K562 (cell line): ENCODE results near the gene IL4R. TPM values are rescaled to one million over a fixed set of nuclear protein-coding genes. Genes with fewer than 3 reads are reported as not detected.
A peak's percentile ranks its signal among the peaks of the same experiment; 100 is the strongest.

Experiments used
- ATAC-seq: fragments of 200-7000 bp; cut with Tn5 transposase; 3 replicates; pipeline ENCODE4 v1.9.1; 2020; ENCODE audit warnings: moderate library complexity
- BruUV-seq: library from RNA; stranded (reverse); fragments of 400-500 nt; replicated peaks from 2 replicates; lab custom pipeline; 2021; lab: Mats Ljungman, UMichigan
- CTCF ChIA-PET: fragments of 300-600 bp; formaldehyde crosslinking; extraction: SDS; loops from one replicate; lab custom pipeline; 2021; ENCODE audit warnings: low intra/inter-chr PET ratio; lab: Yijun Ruan, JAX
- POLR2A ChIA-PET: fragments of 300-600, 350-650 bp; sonication (Branson Sonifier 250); formaldehyde crosslinking; extraction: SDS; loops from one replicate; lab custom pipeline; 2021; ENCODE audit warnings: antibody characterized with exemption, inconsistent platforms; lab: Yijun Ruan, JAX
- DNase-seq, 4 experiments: peaks; one replicate each; pipeline versions ENCODE4 v3.0.0 to v3.0.0-alpha.2; 2011 to 2018; ENCODE audit warnings: low spot score in 3 of 4, mixed read lengths in 3 of 4; ENCODE audit errors: extremely low read depth in 1 of 4
- FAIRE-seq: peaks from 2 replicates; lab custom pipeline; 2011; peaks lifted over from hg19 to GRCh38; lab: Jason Lieb, UNC
- H2AFZ ChIP-seq: 2 replicates; pipeline ENCODE4 v1.6.0; 2011; ENCODE audit warnings: low read depth, low read length, control low read depth, inconsistent platforms
- H3K27ac ChIP-seq: fragments of 200-600 bp; 3 replicates; pipeline ENCODE4 v1.8.0; 2011; ENCODE audit warnings: low read depth, mild to moderate bottlenecking, control low read depth, inconsistent platforms, low read length, moderate library complexity, mixed read lengths; ENCODE audit errors: extremely low read depth
- H3K27me3 ChIP-seq, 2 experiments: fragments of 300-600 bp in 1 of 2; 2 replicates in 1 of 2; 3 replicates in 1 of 2; pipeline versions ENCODE4 v1.6.0 to v1.8.0; 2011; ENCODE audit warnings: inconsistent platforms in 2 of 2, low read length in 2 of 2, mild to moderate bottlenecking in 1 of 2, mixed read lengths in 1 of 2, moderate library complexity in 1 of 2; ENCODE audit not compliant: control insufficient read depth in 2 of 2, insufficient read depth in 2 of 2
- H3K36me3 ChIP-seq: fragments of 300-600 bp; 3 replicates; pipeline ENCODE4 v1.8.0; 2011; ENCODE audit warnings: mild to moderate bottlenecking, low read length, inconsistent platforms; ENCODE audit not compliant: control insufficient read depth, insufficient read depth
- H3K4me1 ChIP-seq, 2 experiments: fragments of 200-600 bp in 1 of 2; replicated peaks in 1 of 2; 2 replicates in 1 of 2; 3 replicates in 1 of 2; pipeline versions ENCODE4 v1.5.1 to v1.8.0; 2011; ENCODE audit warnings: inconsistent platforms in 2 of 2, low read length in 2 of 2, mild to moderate bottlenecking in 1 of 2, mixed read lengths in 1 of 2, moderate library complexity in 1 of 2; ENCODE audit not compliant: control insufficient read depth in 2 of 2, insufficient read depth in 2 of 2
- H3K4me2 ChIP-seq: 2 replicates; pipeline ENCODE4 v1.6.1; 2011; ENCODE audit warnings: low read length, control low read depth, inconsistent platforms, mixed read lengths; ENCODE audit not compliant: insufficient read depth
- H3K4me3 ChIP-seq: fragments of 200-600 bp; sonication (generic), shearing (Covaris generic); 2 replicates; pipeline ENCODE4 v1.5.1; 2016; ENCODE audit warnings: control low read depth, inconsistent platforms
- H3K79me2 ChIP-seq: fragments of 200-600 bp; 3 replicates; pipeline ENCODE4 v1.8.0; 2011; ENCODE audit warnings: low read length, inconsistent platforms; ENCODE audit not compliant: control insufficient read depth, insufficient read depth
- H3K9ac ChIP-seq, 2 experiments: 2 replicates each; pipeline versions ENCODE4 v1.6.0 to v1.6.1; 2011; ENCODE audit warnings: low read depth in 2 of 2, low read length in 2 of 2, control low read depth in 1 of 2, inconsistent platforms in 1 of 2, mild to moderate bottlenecking in 1 of 2, mixed read lengths in 1 of 2; ENCODE audit not compliant: insufficient read depth in 1 of 2
- H3K9me1 ChIP-seq: one replicate; pipeline ENCODE4 v1.6.0; 2011; ENCODE audit warnings: inconsistent platforms, mild to moderate bottlenecking, low read length, moderate library complexity; ENCODE audit not compliant: control insufficient read depth, insufficient read depth
- H3K9me3 ChIP-seq: replicated peaks from 2 replicates; pipeline ENCODE4 v1.5.1; 2011; ENCODE audit warnings: low read depth, low read length, inconsistent platforms; ENCODE audit not compliant: control insufficient read depth, insufficient read depth
- H4K20me1 ChIP-seq: replicated peaks from 2 replicates; pipeline ENCODE4 v1.6.1; 2011; ENCODE audit warnings: low read length, inconsistent platforms, mixed read lengths; ENCODE audit not compliant: control insufficient read depth, insufficient read depth
- ADNP ChIP-seq: fragments of 200-800 bp; sonication (Bioruptor generic); IDR thresholded peaks from 2 replicates; pipeline ENCODE4 v1.6.1; 2016; ENCODE audit warnings: missing genetic modification characterization, missing compliant biosample characterization
- BCLAF1 ChIP-seq, 2 experiments: fragments of 450-650 bp in 1 of 2; IDR thresholded peaks; 2 replicates each; pipeline ENCODE4 v1.6.1; 2011 to 2017; ENCODE audit warnings: low read depth in 2 of 2, antibody characterized with exemption in 1 of 2, borderline replicate concordance in 1 of 2, low read length in 1 of 2, mild to moderate bottlenecking in 1 of 2, mixed read lengths in 1 of 2; ENCODE audit not compliant: control insufficient read depth in 1 of 2
- BCOR ChIP-seq: fragments of 450-650 bp; IDR thresholded peaks from 2 replicates; pipeline ENCODE4 v1.6.1; 2016
- HDAC2 ChIP-seq: fragments of 450-650 bp; IDR thresholded peaks from 2 replicates; pipeline ENCODE4 v1.6.1; 2016; ENCODE audit warnings: mild to moderate bottlenecking
- KDM1A ChIP-seq, 2 experiments: fragments of 450-650 bp; IDR thresholded peaks; 2 replicates each; pipeline ENCODE4 v1.6.1; 2016; ENCODE audit warnings: mild to moderate bottlenecking in 2 of 2
- MAZ ChIP-seq, 2 experiments: fragments of 450-650 bp in 1 of 2; sonication (generic) in 1 of 2; formaldehyde crosslinking; IDR thresholded peaks in 1 of 2; conservative IDR thresholded peaks in 1 of 2; 2 replicates each; pipeline versions ENCODE4 v1.4.0 to v1.5.0; 2020; ENCODE audit warnings: mild to moderate bottlenecking in 1 of 2, missing genetic modification reagents in 1 of 2
- PHF20 ChIP-seq: fragments of 450-650 bp; IDR thresholded peaks from 2 replicates; pipeline ENCODE4 v1.6.1; 2018; ENCODE audit not compliant: partially characterized antibody
- PRMT5 ChIP-seq: sonication (generic); formaldehyde crosslinking; IDR thresholded peaks from 2 replicates; pipeline ENCODE4 v1.5.0; 2020; ENCODE audit warnings: missing genetic modification reagents
- PTBP1 ChIP-seq: fragments of 200-400 bp; formaldehyde crosslinking; IDR thresholded peaks from 2 replicates; pipeline ENCODE4 v1.6.1; 2017; ENCODE audit warnings: low read depth, low read length
- RCOR1 ChIP-seq, 2 experiments: IDR thresholded peaks; 2 replicates each; pipeline ENCODE4 v1.6.1; 2012; ENCODE audit warnings: low read depth in 2 of 2, low read length in 2 of 2, borderline replicate concordance in 1 of 2, improper control_type of control experiment in 1 of 2
- SMARCA5 ChIP-seq: fragments of 450-650 bp; IDR thresholded peaks from 2 replicates; pipeline ENCODE4 v1.6.1; 2016
- TAF9B ChIP-seq: fragments of 450-650 bp; IDR thresholded peaks from 2 replicates; pipeline ENCODE4 v1.6.1; 2018; ENCODE audit warnings: mild to moderate bottlenecking; ENCODE audit not compliant: partially characterized antibody
- ZNF655 ChIP-seq: fragments of 250-450 bp; sonication (Bioruptor Pico); IDR thresholded peaks from 2 replicates; pipeline ENCODE4 v1.5.0; 2021
- WGBS: fragments of 100-300 bp; shearing (Covaris generic); methylation state at CpG from one replicate; pipeline ENCODE4 v1.1.6; 2016; ENCODE audit warnings: low coverage, mixed read lengths; ENCODE audit not compliant: insufficient coverage; ENCODE audit errors: missing lambda C conversion rate; 5-methylcytosine and 5-hydroxymethylcytosine counted together
- in situ Hi-C: fragments of 300-500 bp; cut with MboI; formaldehyde crosslinking; loops from 4 replicates; pipeline ENCODE4 v1.15.0; 2018; ENCODE audit warnings: inconsistent platforms, mixed read lengths
- intact Hi-C: fragments of 100-400 bp; cut with micrococcal nuclease; formaldehyde crosslinking; loops from 2 replicates; pipeline ENCODE4 v1.14.2; 2022
- polyA plus RNA-seq, 8 experiments: library from polyadenylated mRNA; depleted of rRNA in 4 of 8; stranded (reverse) in 5 of 8; unstranded in 3 of 8; fragments of >200 nt; fragmentation: Nextera tagmentation in 2 of 8; fragmentation: Illumina TruSeq in 1 of 8; extraction: Ambion mirVana in 2 of 8; extraction: Trizol in 1 of 8; gene quantifications; 2 replicates each; pipeline versions ENCODE4 v1.2.1 to v1.2.3, GENCODE V29; 2011 to 2014; ENCODE audit warnings: inconsistent platforms in 1 of 8, missing spikeins in 1 of 8
- total RNA-seq, 7 experiments: library from RNA; depleted of rRNA in 6 of 7; stranded (reverse); fragments of >200 nt in 6 of 7; fragmentation: Illumina TruSeq in 2 of 7; extraction: Trizol in 2 of 7; gene quantifications; 2 replicates each; pipeline versions ENCODE4 v1.2.1 to v1.2.3, GENCODE V29; 2011 to 2021; ENCODE audit warnings: low replicate concordance in 1 of 7

The IL4R gene
- total and polyA plus RNA-seq, 9 of the 15 experiments (the other 6 are each of a cell fraction or from before 2014, with no cell fraction given): 0.17 to 5.8 (median 3.3) TPM

- no TSS peak for BruUV-seq
- POLR2A ChIA-PET: interaction anchor here (0.6 kb wide), 2 partner anchors 290 to 1298 kb away, joined by 3 read pairs; no protein-coding TSS in a partner anchor
- TF ChIP-seq TAF9B: no peak
- TF ChIP-seq ZNF655 (CRISPR knock-in tag): no peak
- no peak for TF ChIP-seq PRMT5 (CRISPR knock-in tag)
- TF ChIP-seq HDAC2: peak; percentile 61; the same call in 1 of the 2 replicates
- TF ChIP-seq BCLAF1 (IDR thresholded peaks at IDR 0.05; ENCODE audit: borderline replicate concordance in 1 of 2, control insufficient read depth in 1 of 2, low read depth in 2 of 2, low read length in 1 of 2): no peak
- TF ChIP-seq BCOR: peak; percentile 80; the same call in 1 of the 2 replicates
- peak; percentile 76; the same call in 1 of the 2 replicates for TF ChIP-seq ADNP (tag)
- peak in 1 of 2 experiments; percentile 25; a peak in 1 of 4 replicates for TF ChIP-seq RCOR1 (IDR thresholded peaks at IDR 0.05; ENCODE audit: borderline replicate concordance in 1 of 2, low read depth in 2 of 2, low read length in 2 of 2)
- TF ChIP-seq PHF20: peak; percentile 17
- 0 out of 2 replicates have a peak, but pooled peaks have one; percentile 19 for TF ChIP-seq PTBP1
- TF ChIP-seq SMARCA5: peak; percentile 60; the same call in 1 of the 2 replicates
- TF ChIP-seq KDM1A (IDR thresholded peaks at IDR 0.05): peak; percentile 58 to 64
- no peak for TF ChIP-seq MAZ (CRISPR knock-in tag; conservative IDR thresholded peaks at IDR 0.05 in 1 of 2, IDR thresholded peaks at IDR 0.05 in 1 of 2)
These were observed 87.2 kb downstream of the IL4R start for GRCh38 chr16:27400751-27401620.

More at GRCh38 chr16:27400751-27401620, 87.2 kb downstream of the IL4R start:
- H3K9ac ChIP-seq: no peak overlapping the region
- peaks cover 2% of the 10 kb centered on the region for H3K9me1 ChIP-seq
- H3K4me1 ChIP-seq: peaks cover 0 to 7% of the 10 kb centered on the region in 2 experiments; a peak in 3 of 5 replicates
- peaks cover 4% of the 10 kb centered on the region; the same call in 1 of the 2 replicates for H4K20me1 ChIP-seq
- ATAC-seq: no peak
- no peak overlapping the region for H3K27ac ChIP-seq
- H2AFZ ChIP-seq: no peak overlapping the region
- no peak overlapping the region for H3K4me2 ChIP-seq
- CTCF ChIA-PET: no interaction called here
- H3K4me3 ChIP-seq: no peak overlapping the region
- in situ Hi-C loops: no loop called here
- DNase-seq: no peak
- peaks cover 26 to 42% of the 10 kb centered on the region in 2 experiments for H3K27me3 ChIP-seq
- H3K36me3 ChIP-seq: no peaks in the 10 kb centered on the region
- no peaks in the 10 kb centered on the region for H3K9me3 ChIP-seq
- intact Hi-C loops: no loop called here
- WGBS: 1% methylated on average over 11 of the region's 11 CpGs
- H3K79me2 ChIP-seq: no peaks in the 10 kb centered on the region
- FAIRE-seq: no peak
